NCI-H226 (cell line): Measurements from ENCODE around the gene CCDC192.
"Not testable (repeated sequence)": the region's sequence is repeated elsewhere in the genome, so short reads cannot be mapped to it uniquely, and the experiment has no call there.

ENCODE experiments used
- DNase-seq: peaks from one replicate; pipeline ENCODE4 v3.0.0-alpha.2; 2015

The CCDC192 gene

GRCh38 chr5:127702926-127703561 is at the start of gene CCDC192:
TSS of gene CCDC192 (plus strand) at chr5:127703391. CDS start at chr5:127703446, 55 bp downstream.
- DNase-seq, result no peak

- no peak for DNase-seq
Measured at GRCh38 chr5:127656825-127657224, 46.4 kb upstream of the CCDC192 start.

GRCh38 chr5:127660047-127660733 is 43.0 kb upstream of the CCDC192 start:
- no peak for DNase-seq

GRCh38 chr5:127664093-127664492 is 39.1 kb upstream of the CCDC192 start:
- DNase-seq, result no peak

- no peak for DNase-seq
Measured at GRCh38 chr5:127665641-127666040, 37.5 kb upstream of the CCDC192 start.

GRCh38 chr5:127666043-127666716 is 37.0 kb upstream of the CCDC192 start:
- no peak for DNase-seq

- DNase-seq, result no peak
Measured at GRCh38 chr5:127667926-127668325, 35.3 kb upstream of the CCDC192 start.

GRCh38 chr5:127671218-127671617 is 32.0 kb upstream of the CCDC192 start:
- DNase-seq, result peak; percentile 12

- no peak for DNase-seq
Measured at GRCh38 chr5:127673117-127673800, 29.9 kb upstream of the CCDC192 start.

- not testable (repeated sequence) for DNase-seq
Measured at GRCh38 chr5:127676951-127677350, 26.2 kb upstream of the CCDC192 start.

- DNase-seq, result not testable (repeated sequence)
Measured at GRCh38 chr5:127679691-127680330, 23.4 kb upstream of the CCDC192 start.

- no peak for DNase-seq
Measured at GRCh38 chr5:127680595-127680994, 22.6 kb upstream of the CCDC192 start.

GRCh38 chr5:127683008-127683407 is 20.2 kb upstream of the CCDC192 start:
- DNase-seq, result no peak

- no peak for DNase-seq
Measured at GRCh38 chr5:127684726-127685467, 18.3 kb upstream of the CCDC192 start.

- no peak for DNase-seq
Measured at GRCh38 chr5:127685662-127686061, 17.5 kb upstream of the CCDC192 start.

- no peak for DNase-seq
Measured at GRCh38 chr5:127686424-127686823, 16.8 kb upstream of the CCDC192 start.

- no peak for DNase-seq
Measured at GRCh38 chr5:127694518-127695171, 8.5 kb upstream of the CCDC192 start.

- DNase-seq, result no peak
Measured at GRCh38 chr5:127695346-127695745, 7.8 kb upstream of the CCDC192 start.

GRCh38 chr5:127696683-127697082 is 6.5 kb upstream of the CCDC192 start:
- peak; percentile 69 for DNase-seq

- peak; percentile 40 for DNase-seq
Measured at GRCh38 chr5:127697894-127698600, 5.1 kb upstream of the CCDC192 start.

GRCh38 chr5:127699416-127699815 is 3.8 kb upstream of the CCDC192 start:
- no peak for DNase-seq
